PC-9 (cell line): ENCODE measurements around the gene MCOLN1. TPM values are rescaled to one million over a fixed set of nuclear protein-coding genes. Genes with fewer than 3 reads are reported as not detected.

ENCODE experiments used
- BruUV-seq: library from RNA; stranded (reverse); fragments of 400-500 nt; replicated peaks from 2 replicates; lab custom pipeline; 2021; lab: Mats Ljungman, UMichigan
- CTCF ChIA-PET: fragments of 300-600 bp; sonication (Branson Sonifier 250); formaldehyde crosslinking; loops from one replicate; lab custom pipeline; 2022; ENCODE audit warnings: antibody characterized with exemption; lab: Charles Lee
- POLR2A ChIA-PET: fragments of 300-600 bp; sonication (Branson Sonifier 250); formaldehyde crosslinking; loops from one replicate; lab custom pipeline; 2022; ENCODE audit warnings: antibody characterized with exemption; ENCODE audit not compliant: unreplicated experiment; lab: Charles Lee
- DNase-seq, 2 experiments: peaks; one replicate each; pipeline versions ENCODE4 v3.0.0 to v3.0.0-alpha.2; 2015 to 2022; ENCODE audit warnings: mixed read lengths in 1 of 2
- H2AFZ ChIP-seq: fragments of 200-600 bp; sonication (generic); 2 replicates; pipeline ENCODE4 v1.8.1; 2017; ENCODE audit warnings: antibody characterized with exemption
- H3F3A ChIP-seq: fragments of 200-600 bp; sonication (generic); 2 replicates; pipeline ENCODE4 v1.8.1; 2017; ENCODE audit warnings: antibody characterized with exemption, mild to moderate bottlenecking, low read depth; ENCODE audit not compliant: insufficient read depth
- H3K27ac ChIP-seq: fragments of 200-600 bp; sonication (generic); 2 replicates; pipeline ENCODE4 v1.6.1; 2016; ENCODE audit warnings: mixed run types
- H3K27me3 ChIP-seq: fragments of 200-600 bp; sonication (generic); 2 replicates; pipeline ENCODE4 v1.6.1; 2016; ENCODE audit warnings: low read depth, mixed run types; ENCODE audit not compliant: insufficient read depth
- H3K36me3 ChIP-seq: fragments of 200-600 bp; sonication (generic); 2 replicates; pipeline ENCODE4 v1.6.1; 2016; ENCODE audit warnings: low read depth, mixed run types
- H3K4me1 ChIP-seq: fragments of 200-600 bp; sonication (generic); replicated peaks from 2 replicates; pipeline ENCODE4 v1.6.1; 2016; ENCODE audit warnings: mixed run types; ENCODE audit not compliant: insufficient read depth
- H3K4me2 ChIP-seq: fragments of 200-600 bp; sonication (generic); 2 replicates; pipeline ENCODE4 v1.6.1; 2017; ENCODE audit warnings: mixed run types
- H3K4me3 ChIP-seq: fragments of 200-600 bp; sonication (generic); 2 replicates; pipeline ENCODE4 v1.6.1; 2016; ENCODE audit warnings: mixed run types
- H3K79me2 ChIP-seq: fragments of 200-600 bp; sonication (generic); 2 replicates; pipeline ENCODE4 v1.6.1; 2017; ENCODE audit warnings: low read depth, mixed run types
- H3K9me2 ChIP-seq: fragments of 200-600 bp; sonication (generic); 2 replicates; pipeline ENCODE4 v1.8.1; 2017; ENCODE audit warnings: mild to moderate bottlenecking; ENCODE audit not compliant: insufficient read depth
- H3K9me3 ChIP-seq: fragments of 200-600 bp; sonication (generic); 2 replicates; pipeline ENCODE4 v1.8.1; 2016; ENCODE audit warnings: low read depth; ENCODE audit not compliant: insufficient read depth
- H4K20me1 ChIP-seq: fragments of 200-600 bp; sonication (generic); 2 replicates; pipeline ENCODE4 v1.8.1; 2017; ENCODE audit not compliant: insufficient read depth
- EZH2 ChIP-seq: fragments of 200-600 bp; sonication (generic); IDR thresholded peaks from 2 replicates; pipeline ENCODE4 v1.8.0; 2017; ENCODE audit warnings: antibody characterized with exemption, low read depth
- intact Hi-C: fragments of 100-400 bp; cut with micrococcal nuclease; formaldehyde crosslinking; loops from one replicate; pipeline ENCODE4 v1.10.0; 2022; ENCODE audit not compliant: unreplicated experiment
- total RNA-seq: library from RNA; stranded (reverse); gene quantifications from 2 replicates; pipeline ENCODE4 v1.2.3, GENCODE V29; 2021
- TF ChIP-seq, protein P1 (sequence below): fragments of 200-600 bp; sonication (generic); conservative IDR thresholded peaks from 2 replicates; pipeline ENCODE4 v1.6.1; 2017; ENCODE audit warnings: mixed run types, antibody characterized with exemption, mild to moderate bottlenecking, moderate library complexity

Gene MCOLN1
- total RNA-seq, 1 experiment from 2014 or later, result 16.0 TPM

DNA sequence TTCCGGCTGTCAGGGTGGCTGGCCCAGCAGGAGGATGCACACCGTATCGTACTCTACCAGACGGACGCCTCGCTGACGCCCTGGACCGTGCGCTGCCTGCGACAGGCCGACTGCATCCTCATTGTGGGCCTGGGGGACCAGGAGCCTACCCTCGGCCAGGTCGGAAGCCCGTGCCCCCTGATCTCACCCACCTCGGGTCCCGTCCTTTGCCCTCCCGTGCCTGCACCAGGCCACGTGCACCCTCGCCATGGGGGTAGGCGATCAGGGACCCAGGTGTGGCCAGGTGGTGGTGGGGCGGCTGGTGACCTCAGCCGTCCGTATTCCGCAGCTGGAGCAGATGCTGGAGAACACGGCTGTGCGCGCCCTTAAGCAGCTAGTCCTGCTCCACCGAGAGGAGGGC is 32.1 kb downstream of the MCOLN1 start:
- no peak for TF ChIP-seq EZH2
- TF ChIP-seq, protein P1, sequence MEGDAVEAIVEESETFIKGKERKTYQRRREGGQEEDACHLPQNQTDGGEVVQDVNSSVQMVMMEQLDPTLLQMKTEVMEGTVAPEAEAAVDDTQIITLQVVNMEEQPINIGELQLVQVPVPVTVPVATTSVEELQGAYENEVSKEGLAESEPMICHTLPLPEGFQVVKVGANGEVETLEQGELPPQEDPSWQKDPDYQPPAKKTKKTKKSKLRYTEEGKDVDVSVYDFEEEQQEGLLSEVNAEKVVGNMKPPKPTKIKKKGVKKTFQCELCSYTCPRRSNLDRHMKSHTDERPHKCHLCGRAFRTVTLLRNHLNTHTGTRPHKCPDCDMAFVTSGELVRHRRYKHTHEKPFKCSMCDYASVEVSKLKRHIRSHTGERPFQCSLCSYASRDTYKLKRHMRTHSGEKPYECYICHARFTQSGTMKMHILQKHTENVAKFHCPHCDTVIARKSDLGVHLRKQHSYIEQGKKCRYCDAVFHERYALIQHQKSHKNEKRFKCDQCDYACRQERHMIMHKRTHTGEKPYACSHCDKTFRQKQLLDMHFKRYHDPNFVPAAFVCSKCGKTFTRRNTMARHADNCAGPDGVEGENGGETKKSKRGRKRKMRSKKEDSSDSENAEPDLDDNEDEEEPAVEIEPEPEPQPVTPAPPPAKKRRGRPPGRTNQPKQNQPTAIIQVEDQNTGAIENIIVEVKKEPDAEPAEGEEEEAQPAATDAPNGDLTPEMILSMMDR, result no peak
- Histone ChIP-seq H3K27ac (no peak overlapping the region), H2AFZ (no peak overlapping the region), H3K36me3 (peaks cover 13% of the 10 kb centered on the region; the same call in 1 of the 2 replicates), H3K27me3 (no peaks in the 10 kb centered on the region), H3K9me2 (no peaks in the 10 kb centered on the region), H3K9me3 (no peaks in the 10 kb centered on the region), H3F3A (no peaks in the 10 kb centered on the region; the same call in 1 of the 2 replicates), H4K20me1 (no peaks in the 10 kb centered on the region), H3K4me3 (no peak overlapping the region), H3K4me2 (no peak overlapping the region), H3K79me2 (no peaks in the 10 kb centered on the region), H3K4me1 (no peaks in the 10 kb centered on the region)
- ChIA-PET POLR2A (interaction anchor here (0.5 kb wide), 1 partner anchor 1237 kb away, joined by 3 read pairs; no protein-coding TSS in a partner anchor), CTCF (no interaction called here)
- no TSS peak for BruUV-seq
- no peak for DNase-seq
- intact Hi-C loops, result no loop called here

DNA sequence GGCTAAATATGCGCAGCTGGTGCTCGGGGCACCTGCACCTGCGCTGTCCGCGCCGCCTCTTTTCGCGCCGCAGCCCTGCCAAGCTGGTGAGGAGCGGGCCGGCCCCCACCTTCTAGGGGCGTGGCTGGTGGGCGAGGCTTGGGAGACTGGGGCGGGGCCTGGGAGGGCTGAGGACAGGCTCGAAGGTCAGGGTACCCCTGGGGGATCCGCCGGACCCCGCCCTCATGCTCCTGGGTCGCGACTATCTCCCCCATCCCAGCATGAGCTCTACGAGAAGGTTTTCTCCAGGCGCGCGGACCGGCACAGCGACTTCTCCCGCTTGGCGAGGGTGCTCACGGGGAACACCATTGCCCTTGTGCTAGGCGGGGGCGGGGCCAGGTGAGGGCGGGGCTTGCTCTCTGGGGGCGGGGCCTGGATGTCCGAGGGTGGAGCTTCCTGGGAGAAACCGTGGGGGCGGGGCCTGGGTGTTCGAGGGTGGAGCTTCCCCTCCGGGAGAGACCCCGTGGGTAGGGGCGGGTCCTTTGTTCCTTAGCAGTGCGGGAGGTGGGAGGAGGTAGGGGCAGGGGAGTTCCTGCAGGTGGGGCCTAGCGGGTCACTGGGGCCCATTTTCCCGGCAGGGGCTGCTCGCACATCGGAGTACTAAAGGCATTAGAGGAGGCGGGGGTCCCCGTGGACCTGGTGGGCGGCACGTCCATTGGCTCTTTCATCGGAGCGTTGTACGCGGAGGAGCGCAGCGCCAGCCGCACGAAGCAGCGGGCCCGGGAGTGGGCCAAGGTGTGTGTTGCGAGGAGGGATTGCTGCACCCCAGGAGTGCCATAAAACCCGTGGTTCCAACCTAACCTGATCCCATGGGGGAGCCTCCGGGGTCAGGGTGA is 32.8 kb downstream of the MCOLN1 start:
- Histone ChIP-seq H3K79me2 (no peaks in the 10 kb centered on the region), H3K9me2 (no peaks in the 10 kb centered on the region), H3K4me3 (no peak overlapping the region), H3K4me2 (no peak overlapping the region), H3F3A (no peaks in the 10 kb centered on the region; the same call in 1 of the 2 replicates), H3K9me3 (no peaks in the 10 kb centered on the region), H3K4me1 (no peaks in the 10 kb centered on the region), H3K27me3 (no peaks in the 10 kb centered on the region), H3K36me3 (peaks cover 13% of the 10 kb centered on the region; the same call in 1 of the 2 replicates), H3K27ac (no peak overlapping the region), H4K20me1 (no peaks in the 10 kb centered on the region), H2AFZ (no peak overlapping the region)
- ChIA-PET POLR2A (interaction anchor here (0.6 kb wide), 1 partner anchor 49 kb away, joined by 5 read pairs; no protein-coding TSS in a partner anchor), CTCF (no interaction called here)
- intact Hi-C loops, result no loop called here
- no TSS peak for BruUV-seq
- TF ChIP-seq EZH2, result no peak
- TF ChIP-seq, protein P1, result no peak
- DNase-seq, result no peak

DNA sequence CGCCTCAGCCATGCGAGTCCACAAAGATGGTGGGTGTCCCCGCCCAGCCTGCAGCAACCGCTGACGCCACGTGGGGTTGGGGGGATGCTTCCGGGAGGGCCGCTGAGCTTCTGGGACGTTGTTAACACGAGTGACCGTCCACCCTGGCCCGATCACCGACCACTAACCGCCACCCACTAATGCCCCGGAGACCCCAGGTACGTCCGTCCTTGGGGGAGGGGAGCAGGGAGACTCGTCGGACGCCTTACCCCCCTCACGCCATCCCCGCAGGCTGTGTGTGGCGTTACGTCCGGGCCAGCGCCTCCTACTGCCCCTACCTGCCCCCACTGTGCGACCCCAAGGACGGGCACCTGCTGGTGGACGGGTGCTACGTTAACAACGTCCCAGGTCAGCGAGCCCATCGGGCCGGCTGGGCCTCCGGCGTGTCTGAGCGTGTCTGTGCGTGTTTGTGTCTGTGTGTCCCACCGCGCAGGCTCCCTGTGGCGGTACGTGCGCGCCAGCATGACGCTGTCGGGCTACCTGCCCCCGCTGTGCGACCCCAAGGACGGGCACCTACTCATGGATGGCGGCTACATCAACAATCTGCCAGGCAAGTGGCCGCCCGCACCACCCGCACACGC is 34.4 kb downstream of the MCOLN1 start:
- ChIA-PET CTCF (no interaction called here), POLR2A (no interaction called here)
- Histone ChIP-seq H3K36me3 (peaks cover 13% of the 10 kb centered on the region; the same call in 1 of the 2 replicates), H2AFZ (no peak overlapping the region), H3K9me2 (no peaks in the 10 kb centered on the region), H3K79me2 (no peaks in the 10 kb centered on the region), H3F3A (no peaks in the 10 kb centered on the region; the same call in 1 of the 2 replicates), H3K4me1 (no peaks in the 10 kb centered on the region), H3K4me2 (no peak overlapping the region), H3K4me3 (no peak overlapping the region), H3K27ac (no peak overlapping the region), H3K27me3 (no peaks in the 10 kb centered on the region), H4K20me1 (no peaks in the 10 kb centered on the region), H3K9me3 (no peaks in the 10 kb centered on the region)
- no TSS peak for BruUV-seq
- no peak for DNase-seq
- TF ChIP-seq, protein P1, result no peak
- no peak for TF ChIP-seq EZH2
- intact Hi-C loops, result no loop called here
